Vagina (tissue), 2 donors: ENCODE results near the gene FRMD1. TPM values are rescaled to one million over a fixed set of nuclear protein-coding genes. Genes with fewer than 3 reads are reported as not detected.

Experiments used
- DNase-seq, 2 donors: peaks; one replicate each; pipeline ENCODE4 v3.0.0-alpha.2; 2017; ENCODE audit errors: extremely low spot score in 2 of 2
- H3K27ac ChIP-seq: fragments of 200-600 bp; sonication (generic); one replicate; pipeline ENCODE4 v1.5.1; 2019
- H3K27me3 ChIP-seq: fragments of 200-600 bp; sonication (generic); one replicate; pipeline ENCODE4 v1.5.1; 2019
- H3K36me3 ChIP-seq, 2 donors: fragments of 200-600 bp; sonication (generic); one replicate each; pipeline ENCODE4 v1.5.1; 2017 to 2019
- H3K4me1 ChIP-seq: fragments of 200-600 bp; sonication (generic); one replicate; pipeline ENCODE4 v1.5.1; 2019
- H3K4me3 ChIP-seq, 2 donors: fragments of 200-600 bp; sonication (generic); 1 replicate in 1 of 2; 2 replicates in 1 of 2; pipeline ENCODE4 v1.5.1; 2016 to 2019
- H3K9me3 ChIP-seq: fragments of 200-600 bp; sonication (generic); one replicate; pipeline ENCODE4 v1.5.1; 2019
- CTCF ChIP-seq, 3 experiments: fragments of 450-650 bp in 2 of 3; fragments of 200-600 bp in 1 of 3; sonication (generic) in 1 of 3; IDR thresholded peaks; one replicate each; pipeline ENCODE4 v1.5.1; 2017 to 2019; ENCODE audit warnings: antibody characterized with exemption in 3 of 3, mild to moderate bottlenecking in 2 of 3, moderate library complexity in 2 of 3
- POLR2A ChIP-seq, 2 donors: fragments of 450-650 bp; IDR thresholded peaks; one replicate each; pipeline ENCODE4 v1.6.1; 2017; ENCODE audit warnings: antibody characterized with exemption in 2 of 2, mild to moderate bottlenecking in 2 of 2, moderate library complexity in 2 of 2
- POLR2AphosphoS5 ChIP-seq, 2 donors: sonication (generic); formaldehyde crosslinking; IDR thresholded peaks; one replicate each; pipeline ENCODE4 v1.9.0; 2017; ENCODE audit warnings: antibody characterized with exemption in 2 of 2, mild to moderate bottlenecking in 2 of 2, low read depth in 1 of 2; ENCODE audit not compliant: insufficient read depth in 1 of 2
- intact Hi-C: fragments of 100-400 bp; cut with DNase I; formaldehyde crosslinking; loops from one replicate; pipeline ENCODE4 v1.15.1; 2023
- total RNA-seq: library from RNA; depleted of rRNA; stranded (reverse); fragments of >200 nt; gene quantifications from one replicate; pipeline ENCODE4 v1.2.3, GENCODE V29; 2016

The FRMD1 gene
- total RNA-seq, 1 donor from 2014 or later = not detected

GRCh38 chr6:168050225-168050880 is 28.7 kb downstream of the FRMD1 start:
- DNase-seq = no peak
- TF ChIP-seq POLR2AphosphoS5 (IDR thresholded peaks at IDR 0.05; ENCODE audit: insufficient read depth in 1 of 2, low read depth in 1 of 2) (no peak), CTCF (IDR thresholded peaks at IDR 0.05) (no peak), POLR2A (IDR thresholded peaks at IDR 0.05) (no peak)
- no peak overlapping the region for H3K27ac ChIP-seq
- peaks cover 18% of the 10 kb centered on the region for H3K4me1 ChIP-seq
- H3K4me3 ChIP-seq = no peak overlapping the region
- H3K9me3 ChIP-seq = no peaks in the 10 kb centered on the region
- intact Hi-C loops = no loop called here
- no peaks in the 10 kb centered on the region for H3K36me3 ChIP-seq
- no peaks in the 10 kb centered on the region for H3K27me3 ChIP-seq

GRCh38 chr6:168049706-168050224 is 29.2 kb downstream of the FRMD1 start:
- TF ChIP-seq POLR2A (IDR thresholded peaks at IDR 0.05) (no peak), POLR2AphosphoS5 (IDR thresholded peaks at IDR 0.05; ENCODE audit: insufficient read depth in 1 of 2, low read depth in 1 of 2) (no peak), CTCF (IDR thresholded peaks at IDR 0.05) (no peak)
- Histone ChIP-seq H3K27ac (no peak overlapping the region), H3K4me3 (no peak overlapping the region), H3K9me3 (no peaks in the 10 kb centered on the region), H3K27me3 (no peaks in the 10 kb centered on the region), H3K36me3 (no peaks in the 10 kb centered on the region), H3K4me1 (peaks cover 16% of the 10 kb centered on the region)
- intact Hi-C loops = no loop called here
- DNase-seq = no peak

- Histone ChIP-seq H3K4me3 (no peak overlapping the region), H3K9me3 (no peaks in the 10 kb centered on the region), H3K27ac (no peak overlapping the region), H3K36me3 (no peaks in the 10 kb centered on the region), H3K27me3 (no peaks in the 10 kb centered on the region), H3K4me1 (peaks cover 14% of the 10 kb centered on the region)
- DNase-seq = no peak
- intact Hi-C loops = no loop called here
- TF ChIP-seq POLR2A (IDR thresholded peaks at IDR 0.05) (no peak), CTCF (IDR thresholded peaks at IDR 0.05) (no peak), POLR2AphosphoS5 (IDR thresholded peaks at IDR 0.05; ENCODE audit: insufficient read depth in 1 of 2, low read depth in 1 of 2) (no peak)
Observed at GRCh38 chr6:168049277-168049676, 29.7 kb downstream of the FRMD1 start.

GRCh38 chr6:168048724-168049025 is 30.3 kb downstream of the FRMD1 start:
- Histone ChIP-seq H3K9me3 (no peaks in the 10 kb centered on the region), H3K4me1 (peaks cover 14% of the 10 kb centered on the region), H3K27ac (no peak overlapping the region), H3K27me3 (no peaks in the 10 kb centered on the region), H3K4me3 (no peak overlapping the region), H3K36me3 (no peaks in the 10 kb centered on the region)
- TF ChIP-seq CTCF (IDR thresholded peaks at IDR 0.05) (no peak), POLR2AphosphoS5 (IDR thresholded peaks at IDR 0.05; ENCODE audit: insufficient read depth in 1 of 2, low read depth in 1 of 2) (no peak), POLR2A (IDR thresholded peaks at IDR 0.05) (no peak)
- no peak for DNase-seq
- intact Hi-C loops = no loop called here
